C4-2B (cell line): Measurements from ENCODE around the gene LCNL1.

Source experiments
- CTCF ChIP-seq: fragments of 450-650 bp; conservative IDR thresholded peaks from 2 replicates; pipeline ENCODE4 v1.5.1; 2017; ENCODE audit warnings: mild to moderate bottlenecking
- ZFX ChIP-seq: fragments of 450-650 bp; IDR thresholded peaks from 2 replicates; pipeline ENCODE4 v1.6.1; 2017

- TF ChIP-seq CTCF, result no peak
- TF ChIP-seq ZFX, result no peak
Observed at GRCh38 chr9:136978073-136978864, 4.5 kb upstream of the LCNL1 start.
